ENCODE results near the gene PDCL2.

- no peak for TF ChIP-seq POLR2AphosphoS5 (IDR thresholded peaks at IDR 0.05)
- no peak for TF ChIP-seq EP300 (conservative IDR thresholded peaks at IDR 0.05; ENCODE audit: poor library complexity, severe bottlenecking)
- no peak for TF ChIP-seq CTCF (IDR thresholded peaks at IDR 0.05; ENCODE audit: poor library complexity, severe bottlenecking)
- no peak for TF ChIP-seq SMC3 (conservative IDR thresholded peaks at IDR 0.05; ENCODE audit: poor library complexity)
- no peak for TF ChIP-seq REST (IDR thresholded peaks at IDR 0.05; ENCODE audit: borderline replicate concordance)
Measured at GRCh38 chr4:55547466-55547770, 44.6 kb downstream of the PDCL2 start.

All from neural cell (in vitro differentiated cells).